HepG2 (cell line): ENCODE measurements around the gene CAPG. TPM values are rescaled to one million over a fixed set of nuclear protein-coding genes. Genes with fewer than 3 reads are reported as not detected.

Experiments
- BRF2 ChIP-seq: sonication (generic); formaldehyde crosslinking; IDR thresholded peaks from 2 replicates; pipeline ENCODE4 v1.8.1; 2022; ENCODE audit warnings: mild to moderate bottlenecking, missing genetic modification reagents
- DZIP1 ChIP-seq: sonication (generic); formaldehyde crosslinking; IDR thresholded peaks from 2 replicates; pipeline ENCODE4 v1.5.0; 2020; ENCODE audit warnings: mild to moderate bottlenecking, missing genetic modification reagents
- ELF4 ChIP-seq: sonication (generic); formaldehyde crosslinking; IDR thresholded peaks from 2 replicates; pipeline ENCODE4 v1.5.0; 2020; ENCODE audit warnings: missing genetic modification reagents, mild to moderate bottlenecking, moderate library complexity, borderline replicate concordance
- FOSL2 ChIP-seq: sonication (generic); formaldehyde crosslinking; IDR thresholded peaks from 2 replicates; pipeline ENCODE4 v1.4.0; 2020; ENCODE audit warnings: missing genetic modification reagents
- GABPB1 ChIP-seq: IDR thresholded peaks from 2 replicates; pipeline ENCODE4 v1.6.1; 2016; ENCODE audit warnings: mild to moderate bottlenecking, missing genetic modification reagents, moderate library complexity, missing compliant biosample characterization
- GTF2F1 ChIP-seq: fragments of 150-350 bp; IDR thresholded peaks from 2 replicates; pipeline ENCODE4 v1.6.1; 2014; ENCODE audit warnings: low read length
- HNRNPL ChIP-seq: fragments of 200-400 bp; formaldehyde crosslinking; IDR thresholded peaks from 2 replicates; pipeline ENCODE4 v1.6.1; 2017; ENCODE audit warnings: mild to moderate bottlenecking, low read depth, low read length
- MLX ChIP-seq: IDR thresholded peaks from 2 replicates; pipeline ENCODE4 v1.6.1; 2016
- MYC ChIP-seq: sonication (generic); formaldehyde crosslinking; IDR thresholded peaks from 2 replicates; pipeline ENCODE4 v1.9.0; 2021; ENCODE audit warnings: missing genetic modification reagents, borderline replicate concordance
- NR1H2 ChIP-seq: sonication (generic); formaldehyde crosslinking; IDR thresholded peaks from 2 replicates; pipeline ENCODE4 v1.8.1; 2022; ENCODE audit warnings: low read depth, missing genetic modification reagents, borderline replicate concordance
- PAWR ChIP-seq: sonication (generic); formaldehyde crosslinking; IDR thresholded peaks from 2 replicates; pipeline ENCODE4 v1.4.0; 2020; ENCODE audit warnings: missing genetic modification reagents, mild to moderate bottlenecking, borderline replicate concordance
- PHF5A ChIP-seq: IDR thresholded peaks from one replicate; pipeline ENCODE4 v1.6.1; 2018; ENCODE audit warnings: low read depth, missing genetic modification reagents; ENCODE audit not compliant: unreplicated experiment
- PHF8 ChIP-seq: sonication (generic); formaldehyde crosslinking; IDR thresholded peaks from 2 replicates; pipeline ENCODE4 v1.5.0; 2020; ENCODE audit warnings: missing genetic modification reagents
- RARA ChIP-seq: IDR thresholded peaks from 2 replicates; pipeline ENCODE4 v1.6.1; 2016; ENCODE audit warnings: missing genetic modification reagents, missing compliant biosample characterization
- RFX5 ChIP-seq: IDR thresholded peaks from 2 replicates; pipeline ENCODE4 v1.6.1; 2011; ENCODE audit warnings: low read depth, low read length, improper control_type of control experiment
- SALL2 ChIP-seq: sonication (generic); formaldehyde crosslinking; IDR thresholded peaks from 2 replicates; pipeline ENCODE4 v1.8.1; 2023; ENCODE audit warnings: mild to moderate bottlenecking, missing genetic modification reagents, inconsistent platforms
- SMYD3 ChIP-seq: sonication (generic); formaldehyde crosslinking; IDR thresholded peaks from 2 replicates; pipeline ENCODE4 v1.8.1; 2023; ENCODE audit warnings: mild to moderate bottlenecking, missing genetic modification reagents
- SNAPC5 ChIP-seq: sonication (generic); formaldehyde crosslinking; IDR thresholded peaks from 2 replicates; pipeline ENCODE4 v1.8.1; 2023; ENCODE audit warnings: mild to moderate bottlenecking, missing genetic modification reagents, borderline replicate concordance
- USF2 ChIP-seq, 2 experiments: sonication (generic) in 1 of 2; formaldehyde crosslinking in 1 of 2; IDR thresholded peaks; 2 replicates each; pipeline versions ENCODE4 v1.5.1 to v1.6.1; 2011 to 2020; ENCODE audit warnings: borderline replicate concordance in 1 of 2, low read depth in 1 of 2, low read length in 1 of 2, mild to moderate bottlenecking in 1 of 2, missing genetic modification reagents in 1 of 2, moderate library complexity in 1 of 2
- ZNF24 ChIP-seq: fragments of 450-650 bp; IDR thresholded peaks from 2 replicates; pipeline ENCODE4 v1.6.1; 2017; ENCODE audit warnings: antibody characterized with exemption, mild to moderate bottlenecking
- ZNF362 ChIP-seq: sonication (generic); formaldehyde crosslinking; IDR thresholded peaks from 2 replicates; pipeline ENCODE4 v1.4.0; 2020; ENCODE audit warnings: missing genetic modification reagents, mild to moderate bottlenecking, borderline replicate concordance
- ZNF674 ChIP-seq: sonication (generic); formaldehyde crosslinking; IDR thresholded peaks from 2 replicates; pipeline ENCODE4 v1.5.0; 2020; ENCODE audit warnings: low read depth, mild to moderate bottlenecking, missing genetic modification reagents
- ZNF761 ChIP-seq: sonication (generic); formaldehyde crosslinking; conservative IDR thresholded peaks from 2 replicates; pipeline ENCODE4 v1.4.0; 2020; ENCODE audit warnings: mild to moderate bottlenecking, missing genetic modification reagents
- ZNF878 ChIP-seq: sonication (generic); formaldehyde crosslinking; IDR thresholded peaks from 2 replicates; pipeline ENCODE4 v1.8.1; 2023; ENCODE audit warnings: mild to moderate bottlenecking, missing genetic modification reagents, moderate library complexity
- polyA plus RNA-seq, 8 experiments: library from polyadenylated mRNA; depleted of rRNA in 3 of 8; stranded (reverse) in 7 of 8; unstranded in 1 of 8; fragments of >200 nt; fragmentation: Illumina TruSeq in 4 of 8; extraction: Trizol in 4 of 8; gene quantifications; 2 replicates each; pipeline versions ENCODE4 v1.2.1 to v1.2.3, GENCODE V29; 2011 to 2016; ENCODE audit warnings: low read depth in 4 of 8, missing spikeins in 1 of 8, mixed read lengths in 1 of 8; ENCODE audit not compliant: insufficient read depth in 1 of 8
- total RNA-seq, 5 experiments: library from RNA; depleted of rRNA; stranded (reverse); fragments of >200 nt; fragmentation: Illumina TruSeq; extraction: Trizol; gene quantifications; 2 replicates each; pipeline ENCODE4 v1.2.3, GENCODE V29; 2016; ENCODE audit warnings: low read depth in 1 of 5

Gene CAPG
- total and polyA plus RNA-seq, 2 of the 13 experiments (the other 11 are each of a cell fraction or from before 2014, with no cell fraction given), result 12.7 to 18.2 TPM

GRCh38 chr2:85355073-85355410 lies 55.1 kb downstream of the CAPG start (continued):
- TF ChIP-seq PHF5A (CRISPR knock-in tag) (no peak), ZNF24 (no peak), MLX (CRISPR knock-in tag) (no peak), NR1H2 (CRISPR knock-in tag) (no peak), HNRNPL (no peak), ZNF761 (CRISPR knock-in tag) (no peak), MYC (no peak), PHF8 (no peak), GABPB1 (no peak), DZIP1 (CRISPR knock-in tag) (no peak), RARA (CRISPR knock-in tag) (no peak), GTF2F1 (no peak), RFX5 (no peak), ZNF674 (CRISPR knock-in tag) (no peak), USF2 (IDR thresholded peaks at IDR 0.05; ENCODE audit: low read depth, low read length) (no peak), USF2 (CRISPR knock-in tag; IDR thresholded peaks at IDR 0.05; ENCODE audit: borderline replicate concordance) (no peak), SMYD3 (CRISPR knock-in tag) (0 out of 2 replicates have a peak, but pooled peaks have one; percentile 2), SNAPC5 (CRISPR knock-in tag) (no peak), BRF2 (CRISPR knock-in tag) (no peak), ZNF362 (no peak), PAWR (CRISPR knock-in tag) (no peak), ELF4 (CRISPR knock-in tag) (no peak), ZNF878 (CRISPR knock-in tag) (no peak), FOSL2 (CRISPR knock-in tag) (no peak), SALL2 (CRISPR knock-in tag) (no peak)
